Spleen (tissue), 7 donors: Measurements from ENCODE around the gene CPD.

Experiments
- POLR2A ChIP-seq, 3 donors: fragments of 450-650 bp; IDR thresholded peaks; one replicate each; pipeline ENCODE4 v1.5.1; 2017; ENCODE audit warnings: antibody characterized with exemption in 3 of 3, mild to moderate bottlenecking in 1 of 3
- POLR2AphosphoS5 ChIP-seq, 3 donors: sonication (generic); formaldehyde crosslinking; IDR thresholded peaks; one replicate each; pipeline ENCODE4 v1.5.1; 2017; ENCODE audit warnings: antibody characterized with exemption in 3 of 3
- TF ChIP-seq, protein P1 (sequence below), 11 experiments: fragments of 200-600 bp in 7 of 11; fragments of 450-650 bp in 4 of 11; sonication (generic) in 4 of 11; IDR thresholded peaks in 8 of 11; conservative IDR thresholded peaks in 3 of 11; 1 replicate in 7 of 11; 2 replicates in 4 of 11; pipeline versions ENCODE4 v1.4.0 to v1.8.0; 2016 to 2021; ENCODE audit warnings: antibody characterized with exemption in 11 of 11, inconsistent platforms in 4 of 11, mild to moderate bottlenecking in 1 of 11
- donor health status: DM: no; HTN: no; CAD: no; lungs with moderate emphysema.
- donor health status: DM: no; HTN: no; CAD: no.
- donor health status: DM: no; HTN: no; CAD: no.

DNA sequence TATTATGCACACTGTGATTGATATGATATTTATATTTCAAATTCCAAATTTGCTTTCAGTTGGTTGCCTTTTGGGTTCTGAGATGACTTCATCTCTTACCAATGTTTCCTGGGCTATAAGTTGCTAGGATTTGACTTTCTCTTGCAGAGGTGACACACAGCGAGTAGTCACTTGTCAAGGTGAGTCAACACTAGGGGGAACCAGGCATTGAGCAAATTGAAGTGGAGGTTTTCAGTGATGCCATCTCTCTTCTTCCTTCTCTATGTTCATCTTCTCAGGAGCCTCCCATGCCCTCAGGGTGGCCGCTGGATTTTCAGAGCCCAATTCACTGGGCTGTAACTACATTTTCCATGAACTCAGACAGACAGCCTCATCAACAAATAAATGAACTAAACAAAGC is 6.0 kb upstream of the CPD start:
- TF ChIP-seq, protein P1, sequence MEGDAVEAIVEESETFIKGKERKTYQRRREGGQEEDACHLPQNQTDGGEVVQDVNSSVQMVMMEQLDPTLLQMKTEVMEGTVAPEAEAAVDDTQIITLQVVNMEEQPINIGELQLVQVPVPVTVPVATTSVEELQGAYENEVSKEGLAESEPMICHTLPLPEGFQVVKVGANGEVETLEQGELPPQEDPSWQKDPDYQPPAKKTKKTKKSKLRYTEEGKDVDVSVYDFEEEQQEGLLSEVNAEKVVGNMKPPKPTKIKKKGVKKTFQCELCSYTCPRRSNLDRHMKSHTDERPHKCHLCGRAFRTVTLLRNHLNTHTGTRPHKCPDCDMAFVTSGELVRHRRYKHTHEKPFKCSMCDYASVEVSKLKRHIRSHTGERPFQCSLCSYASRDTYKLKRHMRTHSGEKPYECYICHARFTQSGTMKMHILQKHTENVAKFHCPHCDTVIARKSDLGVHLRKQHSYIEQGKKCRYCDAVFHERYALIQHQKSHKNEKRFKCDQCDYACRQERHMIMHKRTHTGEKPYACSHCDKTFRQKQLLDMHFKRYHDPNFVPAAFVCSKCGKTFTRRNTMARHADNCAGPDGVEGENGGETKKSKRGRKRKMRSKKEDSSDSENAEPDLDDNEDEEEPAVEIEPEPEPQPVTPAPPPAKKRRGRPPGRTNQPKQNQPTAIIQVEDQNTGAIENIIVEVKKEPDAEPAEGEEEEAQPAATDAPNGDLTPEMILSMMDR (IDR thresholded peaks at IDR 0.05 in 8 of 11, conservative IDR thresholded peaks at IDR 0.05 in 3 of 11), result no peak
- no peak for TF ChIP-seq POLR2A (IDR thresholded peaks at IDR 0.05)
- no peak for TF ChIP-seq POLR2AphosphoS5 (IDR thresholded peaks at IDR 0.05)
